Stimulated activated CD4-positive, alpha-beta T cell treated with anti-CD3 and anti-CD28 coated beads, Interleukin-2, amount 100 ng/mL, for 48 hours (primary cell): ENCODE data around the gene CENPM.

Experiments
- DNase-seq, 2 donors: peaks; one replicate each; pipeline ENCODE4 v3.0.0-alpha.2; 2020

Gene CENPM

DNA sequence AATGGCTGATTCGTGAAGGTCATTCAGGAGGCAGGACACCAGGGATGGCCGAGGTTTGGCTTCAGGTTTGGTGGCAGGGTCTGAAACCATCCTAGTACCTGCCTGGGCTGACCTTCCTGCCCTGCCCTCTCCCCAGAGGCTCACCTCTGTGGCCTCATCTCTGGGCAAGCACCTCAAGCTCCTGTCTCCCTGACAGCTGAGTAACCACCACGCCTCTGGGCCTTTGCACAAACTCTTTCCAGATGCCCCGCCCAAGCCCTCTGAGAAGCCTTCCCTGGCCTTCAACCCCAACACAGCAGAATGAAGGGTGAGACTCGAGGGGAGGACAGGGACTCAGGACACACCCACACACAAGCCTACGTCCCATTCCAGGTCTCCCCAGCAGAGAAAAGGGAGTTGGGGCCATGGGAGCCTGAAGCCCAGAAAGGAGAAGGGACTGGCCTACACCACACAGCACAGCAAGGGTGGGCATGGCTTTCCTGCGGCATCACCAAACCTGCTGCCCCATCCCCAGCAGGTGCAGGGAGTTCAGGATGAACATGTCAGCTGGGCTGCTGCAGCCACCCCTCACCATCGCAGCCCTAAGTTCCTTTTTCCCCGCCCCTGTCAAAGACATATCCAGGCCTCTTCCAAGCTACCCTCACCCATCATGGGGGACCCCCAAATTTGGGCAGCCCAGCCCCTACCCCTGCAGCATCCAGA, 34.5 kb downstream of the CENPM start:
- no peak for DNase-seq

DNA sequence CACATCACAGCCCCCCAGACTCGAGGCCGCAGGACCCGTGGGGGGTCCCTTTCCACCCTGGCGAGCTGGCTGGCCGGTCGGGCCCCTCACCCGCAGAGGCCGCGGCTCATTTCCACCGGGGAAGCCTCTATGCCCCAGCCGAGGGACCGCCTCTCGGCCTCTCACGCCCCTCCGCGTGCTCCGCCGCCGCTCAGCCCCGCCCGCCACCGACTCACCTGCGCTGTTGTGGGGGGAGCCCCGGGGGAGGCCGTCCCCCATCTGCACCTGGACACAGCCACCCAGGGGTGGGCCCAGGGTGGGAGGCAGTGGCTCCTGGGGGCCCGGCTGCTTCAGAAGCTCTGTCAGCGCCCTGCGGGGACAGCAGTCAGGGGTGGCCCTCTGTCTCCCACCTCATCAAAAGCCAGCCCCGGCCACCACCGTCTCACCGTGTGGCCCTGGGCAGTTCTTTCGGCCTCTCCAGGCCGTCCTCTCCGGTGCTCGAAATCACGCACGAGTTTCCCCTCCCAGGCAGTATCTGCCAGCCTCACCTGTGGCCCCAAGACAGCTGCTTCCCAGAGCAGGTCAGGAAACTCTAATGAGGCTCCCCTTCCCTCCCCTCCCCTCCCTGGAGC, 35.8 kb downstream of the CENPM start:
- no peak for DNase-seq

DNA sequence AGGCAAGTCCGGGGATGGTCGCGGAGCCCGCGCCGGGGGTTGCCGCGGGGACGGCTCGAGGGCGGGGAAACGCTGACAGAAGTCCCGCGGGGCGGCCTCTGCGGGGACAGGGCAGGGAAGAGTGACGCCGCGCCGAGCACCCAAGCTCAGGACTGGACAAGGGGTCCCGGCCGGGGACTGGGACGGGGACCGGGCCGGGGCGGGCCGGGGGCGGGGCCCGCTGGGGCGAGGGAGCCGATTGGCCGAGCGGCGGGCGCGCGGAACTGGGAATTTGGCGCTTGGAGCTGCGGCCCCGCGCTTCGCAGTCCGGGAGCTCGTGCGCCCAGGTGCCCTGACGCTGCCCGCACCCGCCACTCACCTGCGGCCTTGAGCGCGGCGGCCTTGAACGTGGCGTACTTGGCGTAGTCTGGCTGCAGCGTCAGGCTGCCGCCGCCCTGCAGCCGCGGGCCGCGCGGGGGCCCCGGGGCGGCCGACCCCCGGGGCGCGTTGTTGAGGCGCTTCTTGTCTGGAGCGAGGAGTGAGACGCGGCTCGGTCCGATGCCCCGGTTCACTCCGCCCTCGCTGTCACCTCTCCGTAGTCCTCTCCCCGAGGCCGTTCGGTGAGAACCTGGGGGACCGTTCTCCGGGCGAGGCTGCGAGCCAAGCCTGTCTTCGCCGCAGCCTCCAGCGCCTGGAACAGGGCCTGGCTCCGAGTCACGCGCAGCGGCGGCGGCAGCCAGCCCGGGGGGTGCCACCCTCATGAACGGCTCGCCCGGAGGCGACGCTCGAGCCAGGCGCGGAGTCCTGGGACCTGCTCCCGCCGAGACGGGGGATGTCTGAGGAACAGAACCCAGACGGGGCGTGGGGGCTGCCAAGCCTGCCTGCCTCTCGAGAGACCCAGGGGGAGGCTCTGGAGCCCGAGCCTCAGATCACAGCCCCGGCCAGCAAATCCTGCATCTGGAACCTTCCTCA, 36.6 kb downstream of the CENPM start:
- no peak for DNase-seq

GRCh38 chr22:41909310-41910049, 37.5 kb downstream of the CENPM start:
- no peak for DNase-seq

DNA sequence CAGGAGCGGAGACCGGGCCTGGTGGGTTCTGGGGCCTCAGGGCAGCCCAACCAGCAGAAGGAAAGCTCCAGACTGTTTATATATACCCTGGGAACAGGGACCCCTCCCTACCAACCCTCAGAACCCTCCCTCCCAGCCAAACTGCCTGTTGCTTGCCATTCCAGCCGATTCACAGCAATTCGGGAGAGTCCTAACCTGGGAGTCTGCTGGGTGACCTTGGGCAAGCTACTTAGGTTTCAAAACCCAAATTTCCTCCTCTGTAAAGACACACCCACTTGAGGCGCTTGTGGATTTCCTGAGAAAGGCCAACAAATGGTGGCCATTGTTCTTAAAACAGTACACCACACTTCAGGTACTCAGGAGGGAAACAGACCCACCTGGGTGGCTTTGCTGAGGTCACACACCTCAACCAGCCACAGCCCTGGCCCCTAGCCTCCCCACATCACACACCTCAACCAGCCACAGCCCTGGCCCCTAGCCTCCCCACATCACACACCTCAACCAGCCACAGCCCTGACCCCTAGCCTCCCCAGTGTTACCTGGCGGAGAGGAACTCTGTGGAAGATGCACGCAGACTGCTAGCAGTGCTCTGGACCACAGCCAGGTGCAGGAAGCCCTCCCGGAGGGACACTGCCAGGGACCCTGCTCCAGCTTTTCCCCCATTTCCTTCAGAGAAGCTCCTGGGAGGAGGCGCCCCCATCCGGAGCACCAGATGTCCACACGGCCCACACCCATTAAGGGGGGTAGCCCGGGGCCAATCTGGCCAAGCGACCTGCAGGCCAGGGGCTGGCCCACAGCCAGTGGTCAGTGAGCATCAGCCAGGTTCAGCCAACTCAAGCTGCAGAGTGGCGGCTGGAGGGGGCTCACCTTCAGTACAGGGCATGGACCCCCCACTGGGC, 38.3 kb downstream of the CENPM start:
- no peak for DNase-seq

- no peak for DNase-seq
Measured at GRCh38 chr22:41907436-41908401, 39.2 kb downstream of the CENPM start.

DNA sequence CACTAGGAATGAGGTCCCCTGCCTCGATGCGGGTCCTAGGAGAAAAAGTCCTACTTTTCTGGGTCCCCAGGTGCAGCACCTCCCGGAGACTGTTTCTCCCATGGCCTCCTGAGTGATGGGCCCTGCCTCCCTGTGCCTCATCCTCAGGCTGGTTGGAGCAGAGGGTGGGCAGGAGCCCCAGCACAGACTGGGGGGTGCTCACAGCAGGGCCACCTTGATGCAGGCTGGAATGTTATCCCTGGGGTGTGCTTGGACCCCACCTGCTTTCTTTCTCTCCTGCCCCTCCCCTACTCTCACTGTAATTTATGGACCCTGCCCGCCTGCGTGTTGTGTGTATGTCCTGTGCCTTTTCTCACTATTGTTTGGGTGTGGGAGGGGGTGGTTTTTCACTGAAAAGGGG, 40.1 kb downstream of the CENPM start:
- DNase-seq = no peak

DNA sequence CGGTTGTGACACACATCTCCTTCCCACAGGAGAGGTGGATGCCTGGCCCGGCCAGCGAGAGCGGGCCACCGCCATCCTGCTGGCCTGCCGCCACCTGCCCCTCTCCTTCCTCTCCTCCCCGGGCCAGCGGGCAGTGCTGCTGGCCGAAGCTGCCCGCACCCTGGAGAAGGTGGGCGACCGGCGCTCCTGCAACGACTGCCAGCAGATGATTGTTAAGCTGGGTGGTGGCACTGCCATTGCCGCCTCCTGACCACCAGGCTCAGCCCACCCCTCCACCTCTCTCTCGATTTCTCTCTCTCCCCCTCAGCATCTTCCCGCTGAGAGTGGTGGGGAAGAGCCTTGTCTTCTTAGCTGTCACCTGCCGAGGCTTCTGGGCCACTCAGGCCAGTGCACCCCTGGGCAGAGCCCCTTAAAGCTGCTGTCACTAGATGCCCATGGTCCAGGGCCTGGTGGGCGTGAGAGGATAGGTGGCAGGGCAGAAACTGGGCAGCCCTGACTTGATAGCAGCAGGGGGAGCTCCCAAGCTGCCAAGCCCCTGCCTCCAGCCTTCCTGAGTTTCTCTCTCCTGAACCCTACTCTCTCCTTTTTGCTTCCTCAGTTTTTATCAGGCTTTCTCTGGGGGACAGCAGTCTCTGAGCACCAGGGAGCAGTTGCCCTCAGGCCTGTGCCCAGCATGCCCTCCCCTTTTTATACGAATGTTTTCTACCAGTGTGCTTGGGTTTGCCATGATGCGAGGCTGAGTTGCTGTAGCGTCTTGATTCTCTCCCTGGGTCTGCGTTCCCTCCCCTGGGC, 41.3 kb downstream of the CENPM start:
- DNase-seq = no peak

- no peak for DNase-seq
Measured at GRCh38 chr22:41904450-41905410, 42.2 kb downstream of the CENPM start.

DNA sequence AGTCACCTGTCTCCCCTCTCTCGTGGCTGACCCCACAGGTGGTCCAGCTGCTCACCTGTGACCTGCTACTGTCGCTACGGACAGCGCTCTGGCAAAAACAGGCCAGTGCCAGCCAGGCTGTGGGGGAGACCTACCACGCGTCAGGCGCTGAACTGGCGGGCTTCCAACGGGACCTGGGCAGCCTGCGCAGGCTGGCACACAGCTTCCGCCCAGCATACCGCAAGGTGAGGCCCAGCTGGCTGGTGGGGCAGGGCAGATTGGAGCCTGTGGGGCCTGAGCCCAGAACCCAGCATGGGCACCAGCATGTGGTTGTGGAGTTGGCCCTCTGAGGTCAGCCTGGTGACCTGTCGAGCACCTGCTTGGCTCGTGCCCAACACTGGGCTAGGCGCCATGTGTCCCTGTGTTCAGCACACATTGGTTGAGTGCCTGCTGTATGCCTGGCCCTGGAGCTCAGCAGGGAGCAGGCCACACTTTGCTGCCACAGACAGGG, 44.0 kb downstream of the CENPM start:
- DNase-seq = no peak

- DNase-seq = no peak
Measured at GRCh38 chr22:41902016-41902415, 44.9 kb downstream of the CENPM start.

DNA sequence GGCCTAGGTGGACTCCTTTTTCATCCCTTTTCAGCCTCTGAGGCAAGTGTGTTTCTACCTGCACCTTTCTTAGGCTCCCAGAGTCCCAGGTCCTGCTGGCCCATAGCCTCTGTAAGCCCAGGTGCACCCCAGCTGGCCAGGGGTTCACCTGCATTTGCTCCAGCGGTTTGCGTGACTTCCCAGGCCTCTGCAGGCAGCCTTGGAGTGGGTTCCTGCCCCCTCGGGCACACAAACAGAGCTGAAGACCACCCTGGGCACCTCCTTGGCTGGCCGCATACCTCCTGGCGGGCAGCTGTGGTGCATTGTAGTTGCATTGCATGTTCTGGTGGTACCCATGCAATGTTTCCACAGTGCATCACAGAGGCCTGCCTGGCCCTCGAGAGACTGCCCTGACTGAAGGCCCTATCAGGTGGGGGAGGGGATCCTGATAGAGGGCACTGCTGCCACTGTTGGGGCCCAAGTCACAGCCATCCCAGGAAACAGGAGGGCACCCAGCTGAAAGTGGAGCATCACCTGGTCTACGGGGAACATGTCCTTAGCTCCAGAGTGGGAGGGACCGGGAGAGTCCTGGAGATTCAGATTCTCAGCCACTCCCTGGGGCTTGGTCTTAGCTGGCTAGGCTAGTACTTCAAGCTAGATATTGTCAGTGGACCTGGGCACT, 46.2 kb downstream of the CENPM start:
- DNase-seq = no peak

- no peak for DNase-seq
Measured at GRCh38 chr22:41899992-41900651, 46.8 kb downstream of the CENPM start.

DNA sequence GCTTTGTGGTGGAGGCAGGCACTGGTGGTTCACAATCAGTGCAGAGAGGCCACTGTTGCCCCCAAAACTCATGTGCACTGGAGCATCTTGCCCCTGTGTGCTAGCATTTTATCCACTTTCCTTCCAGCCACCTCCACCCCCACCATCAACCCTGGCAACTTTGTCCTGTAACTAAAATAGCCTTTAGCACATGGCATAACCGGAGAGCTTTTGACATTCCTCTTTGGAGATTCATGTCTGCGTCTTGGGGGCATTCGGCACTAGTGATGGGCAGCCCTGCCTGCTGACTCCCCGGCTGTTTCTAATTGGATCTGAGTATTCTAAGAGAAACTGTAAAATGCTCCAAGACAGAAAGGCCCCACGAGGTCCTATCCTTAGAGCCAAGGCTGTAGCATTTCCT, 47.8 kb downstream of the CENPM start:
- DNase-seq = no peak

DNA sequence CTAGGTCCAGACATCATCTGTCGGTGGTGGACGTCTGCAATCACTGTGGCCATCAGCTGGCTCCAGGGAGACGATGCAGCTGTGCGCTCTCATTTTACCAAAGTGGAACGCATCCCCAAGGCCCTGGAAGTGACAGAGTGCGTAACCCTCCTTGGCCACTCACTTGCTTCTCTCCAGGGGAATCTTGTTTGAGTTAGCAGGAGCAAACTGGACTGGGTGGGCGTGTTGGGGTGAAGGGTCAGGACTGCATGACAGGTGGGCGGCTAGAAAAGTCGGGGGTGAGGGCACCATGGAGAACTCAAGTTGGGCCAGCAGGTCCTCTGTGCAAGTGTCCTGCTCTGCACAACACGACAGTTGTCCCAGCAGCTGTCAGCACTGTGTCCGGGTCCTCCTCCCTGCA, 48.3 kb downstream of the CENPM start:
- DNase-seq = no peak

- no peak for DNase-seq
Measured at GRCh38 chr22:41893591-41894375, 53.2 kb downstream of the CENPM start.
